H1 (cell line): Measurements from ENCODE around the gene EIF5A2. TPM values are rescaled to one million over a fixed set of nuclear protein-coding genes. Genes with fewer than 3 reads are reported as not detected.

Experiments
- BACH1 ChIP-seq: IDR thresholded peaks from 2 replicates; pipeline ENCODE4 v1.6.1; 2012; ENCODE audit warnings: low read length, improper control_type of control experiment
- EGR1 ChIP-seq: IDR thresholded peaks from 2 replicates; pipeline ENCODE4 v1.6.1; 2011; ENCODE audit warnings: low read depth, low read length, borderline replicate concordance
- RAD21 ChIP-seq, 2 experiments: IDR thresholded peaks in 1 of 2; conservative IDR thresholded peaks in 1 of 2; 2 replicates each; pipeline ENCODE4 v1.6.1; 2011; ENCODE audit warnings: low read depth in 2 of 2, low read length in 2 of 2, improper control_type of control experiment in 1 of 2, inconsistent platforms in 1 of 2, mild to moderate bottlenecking in 1 of 2, moderate library complexity in 1 of 2
- SP1 ChIP-seq: IDR thresholded peaks from 2 replicates; pipeline ENCODE4 v1.6.1; 2011; ENCODE audit warnings: low read depth, low read length
- TAF7 ChIP-seq: optimal IDR thresholded peaks from 2 replicates; pipeline ENCODE3; 2011; ENCODE audit warnings: low read depth, mild to moderate bottlenecking, inconsistent platforms, low read length, moderate library complexity, borderline replicate concordance
- ZNF274 ChIP-seq: IDR thresholded peaks from 2 replicates; pipeline ENCODE4 v1.7.0; 2012; ENCODE audit warnings: low read length, borderline replicate concordance; ENCODE audit errors: extremely low read depth
- polyA plus RNA-seq, 7 experiments: library from polyadenylated mRNA; depleted of rRNA in 3 of 7; stranded (reverse) in 5 of 7; unstranded in 2 of 7; fragments of >200 nt in 5 of 7; fragments of 200-250 nt in 2 of 7; gene quantifications; 1 replicate in 5 of 7; 2 replicates in 1 of 7; 4 replicates in 1 of 7; pipeline versions ENCODE4 v1.2.1 to v1.2.3, GENCODE V29; 2011 to 2013; ENCODE audit warnings: missing spikeins in 2 of 7, mixed read lengths in 2 of 7
- total RNA-seq: library from RNA; stranded (reverse); fragmentation: NEBNext Ultra II Directional; extraction: Animal tissue kit (Norgen Biotek cat#: 25700); gene quantifications from 2 replicates; pipeline ENCODE4 v1.2.1, GENCODE V29; 2021
- TF ChIP-seq, protein P1 (sequence below): fragments of 300-600 bp; sonication (generic); IDR thresholded peaks from 2 replicates; pipeline ENCODE4 v1.7.1; 2012; ENCODE audit warnings: low read length, moderate library complexity, mild to moderate bottlenecking, inconsistent platforms; ENCODE audit not compliant: insufficient replicate concordance
- TF ChIP-seq, protein P2 (sequence below): IDR thresholded peaks from 2 replicates; pipeline ENCODE4 v1.6.1; 2011; ENCODE audit warnings: low read length, improper control_type of control experiment

EIF5A2 gene
- total and polyA plus RNA-seq, 2 of the 8 experiments (the other 6 are each of a cell fraction or from before 2014, with no cell fraction given): 1.5 to 15.0 TPM

DNA sequence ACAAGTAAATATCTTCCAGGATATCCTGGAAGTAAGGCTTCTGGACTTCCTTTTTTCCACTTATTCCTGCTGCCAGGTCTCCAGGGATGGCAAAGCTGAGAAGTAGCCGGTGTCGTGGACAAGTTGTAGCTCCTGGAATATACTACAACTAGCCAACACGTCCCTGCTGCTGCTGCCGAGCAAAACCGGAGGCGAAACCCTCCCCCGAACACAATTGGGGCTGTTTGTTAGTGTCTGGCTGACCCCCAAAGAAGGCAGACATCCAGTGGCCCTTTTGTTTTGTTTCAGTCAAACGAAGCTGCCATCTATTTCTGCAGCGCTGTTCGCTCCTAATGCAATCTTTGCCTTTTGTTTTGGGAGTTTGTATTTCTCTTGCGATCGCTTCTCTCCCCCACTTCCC, 45.3 kb upstream of the EIF5A2 start (continued):
- TF ChIP-seq, protein P1, sequence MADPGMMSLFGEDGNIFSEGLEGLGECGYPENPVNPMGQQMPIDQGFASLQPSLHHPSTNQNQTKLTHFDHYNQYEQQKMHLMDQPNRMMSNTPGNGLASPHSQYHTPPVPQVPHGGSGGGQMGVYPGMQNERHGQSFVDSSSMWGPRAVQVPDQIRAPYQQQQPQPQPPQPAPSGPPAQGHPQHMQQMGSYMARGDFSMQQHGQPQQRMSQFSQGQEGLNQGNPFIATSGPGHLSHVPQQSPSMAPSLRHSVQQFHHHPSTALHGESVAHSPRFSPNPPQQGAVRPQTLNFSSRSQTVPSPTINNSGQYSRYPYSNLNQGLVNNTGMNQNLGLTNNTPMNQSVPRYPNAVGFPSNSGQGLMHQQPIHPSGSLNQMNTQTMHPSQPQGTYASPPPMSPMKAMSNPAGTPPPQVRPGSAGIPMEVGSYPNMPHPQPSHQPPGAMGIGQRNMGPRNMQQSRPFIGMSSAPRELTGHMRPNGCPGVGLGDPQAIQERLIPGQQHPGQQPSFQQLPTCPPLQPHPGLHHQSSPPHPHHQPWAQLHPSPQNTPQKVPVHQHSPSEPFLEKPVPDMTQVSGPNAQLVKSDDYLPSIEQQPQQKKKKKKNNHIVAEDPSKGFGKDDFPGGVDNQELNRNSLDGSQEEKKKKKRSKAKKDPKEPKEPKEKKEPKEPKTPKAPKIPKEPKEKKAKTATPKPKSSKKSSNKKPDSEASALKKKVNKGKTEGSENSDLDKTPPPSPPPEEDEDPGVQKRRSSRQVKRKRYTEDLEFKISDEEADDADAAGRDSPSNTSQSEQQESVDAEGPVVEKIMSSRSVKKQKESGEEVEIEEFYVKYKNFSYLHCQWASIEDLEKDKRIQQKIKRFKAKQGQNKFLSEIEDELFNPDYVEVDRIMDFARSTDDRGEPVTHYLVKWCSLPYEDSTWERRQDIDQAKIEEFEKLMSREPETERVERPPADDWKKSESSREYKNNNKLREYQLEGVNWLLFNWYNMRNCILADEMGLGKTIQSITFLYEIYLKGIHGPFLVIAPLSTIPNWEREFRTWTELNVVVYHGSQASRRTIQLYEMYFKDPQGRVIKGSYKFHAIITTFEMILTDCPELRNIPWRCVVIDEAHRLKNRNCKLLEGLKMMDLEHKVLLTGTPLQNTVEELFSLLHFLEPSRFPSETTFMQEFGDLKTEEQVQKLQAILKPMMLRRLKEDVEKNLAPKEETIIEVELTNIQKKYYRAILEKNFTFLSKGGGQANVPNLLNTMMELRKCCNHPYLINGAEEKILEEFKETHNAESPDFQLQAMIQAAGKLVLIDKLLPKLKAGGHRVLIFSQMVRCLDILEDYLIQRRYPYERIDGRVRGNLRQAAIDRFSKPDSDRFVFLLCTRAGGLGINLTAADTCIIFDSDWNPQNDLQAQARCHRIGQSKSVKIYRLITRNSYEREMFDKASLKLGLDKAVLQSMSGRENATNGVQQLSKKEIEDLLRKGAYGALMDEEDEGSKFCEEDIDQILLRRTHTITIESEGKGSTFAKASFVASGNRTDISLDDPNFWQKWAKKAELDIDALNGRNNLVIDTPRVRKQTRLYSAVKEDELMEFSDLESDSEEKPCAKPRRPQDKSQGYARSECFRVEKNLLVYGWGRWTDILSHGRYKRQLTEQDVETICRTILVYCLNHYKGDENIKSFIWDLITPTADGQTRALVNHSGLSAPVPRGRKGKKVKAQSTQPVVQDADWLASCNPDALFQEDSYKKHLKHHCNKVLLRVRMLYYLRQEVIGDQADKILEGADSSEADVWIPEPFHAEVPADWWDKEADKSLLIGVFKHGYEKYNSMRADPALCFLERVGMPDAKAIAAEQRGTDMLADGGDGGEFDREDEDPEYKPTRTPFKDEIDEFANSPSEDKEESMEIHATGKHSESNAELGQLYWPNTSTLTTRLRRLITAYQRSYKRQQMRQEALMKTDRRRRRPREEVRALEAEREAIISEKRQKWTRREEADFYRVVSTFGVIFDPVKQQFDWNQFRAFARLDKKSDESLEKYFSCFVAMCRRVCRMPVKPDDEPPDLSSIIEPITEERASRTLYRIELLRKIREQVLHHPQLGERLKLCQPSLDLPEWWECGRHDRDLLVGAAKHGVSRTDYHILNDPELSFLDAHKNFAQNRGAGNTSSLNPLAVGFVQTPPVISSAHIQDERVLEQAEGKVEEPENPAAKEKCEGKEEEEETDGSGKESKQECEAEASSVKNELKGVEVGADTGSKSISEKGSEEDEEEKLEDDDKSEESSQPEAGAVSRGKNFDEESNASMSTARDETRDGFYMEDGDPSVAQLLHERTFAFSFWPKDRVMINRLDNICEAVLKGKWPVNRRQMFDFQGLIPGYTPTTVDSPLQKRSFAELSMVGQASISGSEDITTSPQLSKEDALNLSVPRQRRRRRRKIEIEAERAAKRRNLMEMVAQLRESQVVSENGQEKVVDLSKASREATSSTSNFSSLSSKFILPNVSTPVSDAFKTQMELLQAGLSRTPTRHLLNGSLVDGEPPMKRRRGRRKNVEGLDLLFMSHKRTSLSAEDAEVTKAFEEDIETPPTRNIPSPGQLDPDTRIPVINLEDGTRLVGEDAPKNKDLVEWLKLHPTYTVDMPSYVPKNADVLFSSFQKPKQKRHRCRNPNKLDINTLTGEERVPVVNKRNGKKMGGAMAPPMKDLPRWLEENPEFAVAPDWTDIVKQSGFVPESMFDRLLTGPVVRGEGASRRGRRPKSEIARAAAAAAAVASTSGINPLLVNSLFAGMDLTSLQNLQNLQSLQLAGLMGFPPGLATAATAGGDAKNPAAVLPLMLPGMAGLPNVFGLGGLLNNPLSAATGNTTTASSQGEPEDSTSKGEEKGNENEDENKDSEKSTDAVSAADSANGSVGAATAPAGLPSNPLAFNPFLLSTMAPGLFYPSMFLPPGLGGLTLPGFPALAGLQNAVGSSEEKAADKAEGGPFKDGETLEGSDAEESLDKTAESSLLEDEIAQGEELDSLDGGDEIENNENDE: no peak
- TF ChIP-seq BACH1 (no peak), EGR1 (no peak), SP1 (no peak), TAF7 (no peak), ZNF274 (no peak), RAD21 (IDR thresholded peaks at IDR 0.05 in 1 of 2, conservative IDR thresholded peaks at IDR 0.05 in 1 of 2; ENCODE audit: low read depth in 2 of 2, low read length in 2 of 2) (no peak)
- TF ChIP-seq, protein P2, sequence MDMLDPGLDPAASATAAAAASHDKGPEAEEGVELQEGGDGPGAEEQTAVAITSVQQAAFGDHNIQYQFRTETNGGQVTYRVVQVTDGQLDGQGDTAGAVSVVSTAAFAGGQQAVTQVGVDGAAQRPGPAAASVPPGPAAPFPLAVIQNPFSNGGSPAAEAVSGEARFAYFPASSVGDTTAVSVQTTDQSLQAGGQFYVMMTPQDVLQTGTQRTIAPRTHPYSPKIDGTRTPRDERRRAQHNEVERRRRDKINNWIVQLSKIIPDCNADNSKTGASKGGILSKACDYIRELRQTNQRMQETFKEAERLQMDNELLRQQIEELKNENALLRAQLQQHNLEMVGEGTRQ: no peak
